T-helper 9 cell (primary cell): ENCODE results near the gene VOPP1.

Source experiments
- DNase-seq: peaks from one replicate; pipeline ENCODE4 v3.0.0-alpha.2; 2020

VOPP1 gene

DNA sequence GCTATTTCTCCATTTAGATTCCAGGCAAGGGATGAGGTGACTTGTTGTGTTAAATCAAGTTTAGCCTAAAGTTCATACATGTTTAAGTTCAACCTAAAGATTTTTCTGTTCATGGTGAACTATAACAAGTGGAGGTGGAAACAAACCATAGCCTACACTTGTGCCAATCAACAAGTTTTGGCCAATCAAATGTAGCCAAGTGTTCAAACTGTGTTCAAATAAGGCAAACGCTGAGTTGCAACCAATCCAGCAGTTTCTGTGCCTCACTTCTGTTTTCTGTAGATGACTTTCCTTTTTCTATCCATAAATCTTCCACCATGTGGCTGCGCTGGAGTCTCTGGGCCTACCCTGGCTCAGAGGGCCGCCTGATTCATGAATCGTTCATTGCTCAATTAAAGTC, 4.5 kb upstream of the VOPP1 start:
- no peak for DNase-seq

DNA sequence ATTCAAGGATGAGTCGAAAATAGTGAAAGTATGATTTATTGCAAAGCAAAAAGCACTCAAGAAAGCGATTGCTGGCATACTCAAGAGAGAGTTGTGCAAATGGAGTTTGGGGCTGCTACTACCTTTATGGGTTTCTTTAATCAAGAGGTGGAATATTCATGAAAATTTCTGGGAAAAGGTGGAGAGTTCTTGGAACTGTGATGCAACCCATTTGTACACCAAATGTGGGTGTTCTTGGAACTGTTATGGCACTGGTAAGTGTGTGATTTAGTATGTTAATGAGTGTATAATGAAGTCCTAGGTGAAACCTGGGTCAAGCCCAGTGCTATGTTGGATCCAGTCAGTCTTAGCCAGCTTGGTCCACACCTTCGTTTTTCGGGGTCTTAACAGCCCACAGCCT, 3.4 kb upstream of the VOPP1 start:
- no peak for DNase-seq

DNA sequence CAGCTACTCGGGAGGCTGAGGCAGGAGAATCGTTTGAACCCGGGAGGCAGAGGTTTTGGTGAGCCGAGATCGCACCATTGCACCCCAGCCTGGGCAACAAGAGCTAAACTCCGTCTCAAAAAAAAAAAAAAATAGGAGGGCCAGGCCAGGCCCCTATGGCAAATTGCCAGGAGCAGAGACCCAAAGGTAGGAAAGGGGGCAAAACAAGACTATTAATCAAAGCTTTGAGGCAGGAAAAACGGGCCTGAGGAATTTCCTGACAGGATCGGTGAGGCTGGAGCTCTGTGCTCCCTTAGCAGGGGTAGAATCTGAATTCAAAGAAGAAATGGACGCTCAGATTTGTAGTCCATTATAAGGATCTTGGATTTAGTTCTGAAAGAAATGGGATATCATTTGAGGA, 2.8 kb upstream of the VOPP1 start:
- no peak for DNase-seq

GRCh38 chr7:55574051-55574717, 1.9 kb upstream of the VOPP1 start:
- DNase-seq = no peak

DNA sequence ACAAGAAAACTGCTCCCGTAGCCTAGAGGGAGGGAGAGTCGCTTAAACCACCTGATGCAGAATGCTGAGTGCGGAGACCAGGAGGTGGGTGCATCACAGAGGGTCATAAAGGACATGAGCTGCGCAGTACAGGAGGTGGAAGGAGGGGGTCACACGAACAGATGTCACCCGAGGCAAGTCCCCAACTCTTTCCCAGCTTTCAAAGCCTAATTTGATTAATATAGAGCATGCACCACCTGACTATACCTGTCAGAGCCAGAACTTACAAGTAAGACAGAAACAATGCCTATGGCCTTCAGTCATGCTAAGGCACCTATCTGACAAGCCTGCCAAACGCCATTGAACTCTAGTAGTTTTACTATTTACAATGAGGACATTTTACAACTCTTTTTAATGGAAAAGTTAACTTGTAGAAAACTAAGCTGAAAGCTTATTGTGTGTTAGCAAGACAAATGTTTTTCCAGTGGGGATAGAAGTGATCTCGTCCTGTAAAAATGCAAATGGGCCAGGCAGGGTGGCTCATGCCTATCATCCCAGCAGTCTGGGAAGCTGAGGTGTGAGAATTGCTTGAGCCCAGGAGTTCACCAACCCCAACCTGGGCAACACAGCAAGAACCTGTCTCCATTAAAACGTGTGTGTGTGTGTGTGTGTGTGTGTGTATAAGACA, 1.1 kb upstream of the VOPP1 start:
- no peak for DNase-seq

DNA sequence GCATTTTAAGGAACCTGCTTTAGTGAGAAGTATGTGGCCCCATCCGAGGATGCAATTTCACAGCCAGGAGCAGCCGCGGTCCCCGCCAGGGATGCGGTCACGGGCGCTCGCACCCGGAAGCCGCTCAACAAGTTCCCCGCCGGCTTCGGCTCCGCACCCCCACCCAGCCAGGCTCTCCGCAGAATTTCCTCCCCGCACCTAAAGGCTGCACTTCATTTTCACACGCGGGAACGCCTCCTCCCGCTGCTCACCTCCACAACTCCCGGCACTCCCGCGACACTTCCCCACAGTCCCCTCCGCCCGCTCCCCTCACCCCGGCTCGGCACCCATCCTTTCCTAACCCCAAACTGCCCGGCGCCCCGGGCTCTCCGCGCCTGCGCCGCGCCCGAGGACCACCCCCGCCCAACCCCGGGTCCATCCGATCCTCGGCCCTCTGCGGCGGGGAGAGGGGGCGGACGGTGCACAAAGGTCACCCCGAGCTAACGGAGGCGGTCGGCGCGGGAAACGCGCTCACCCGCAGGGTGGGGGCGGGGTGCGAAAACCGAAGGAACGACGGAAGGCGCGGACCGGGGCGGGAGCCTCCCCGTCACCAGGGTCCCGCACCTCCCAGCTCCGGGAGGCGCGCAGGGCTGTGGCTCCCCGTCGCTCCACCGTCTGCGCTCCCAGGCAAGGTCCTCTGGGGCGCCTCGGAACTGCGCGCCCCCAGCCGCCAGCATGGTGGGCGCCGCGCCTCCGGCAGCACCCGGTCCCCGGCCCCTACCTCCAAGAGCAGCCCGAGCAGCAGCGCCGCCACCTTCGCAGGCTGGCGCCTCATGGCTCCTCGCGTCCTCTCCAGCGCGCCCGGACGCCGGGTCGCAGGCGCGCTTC, 558 bp downstream of the VOPP1 start:
- peak; percentile 64 for DNase-seq

- no peak for DNase-seq
Measured at GRCh38 chr7:55570939-55571338, 1.4 kb downstream of the VOPP1 start.

DNA sequence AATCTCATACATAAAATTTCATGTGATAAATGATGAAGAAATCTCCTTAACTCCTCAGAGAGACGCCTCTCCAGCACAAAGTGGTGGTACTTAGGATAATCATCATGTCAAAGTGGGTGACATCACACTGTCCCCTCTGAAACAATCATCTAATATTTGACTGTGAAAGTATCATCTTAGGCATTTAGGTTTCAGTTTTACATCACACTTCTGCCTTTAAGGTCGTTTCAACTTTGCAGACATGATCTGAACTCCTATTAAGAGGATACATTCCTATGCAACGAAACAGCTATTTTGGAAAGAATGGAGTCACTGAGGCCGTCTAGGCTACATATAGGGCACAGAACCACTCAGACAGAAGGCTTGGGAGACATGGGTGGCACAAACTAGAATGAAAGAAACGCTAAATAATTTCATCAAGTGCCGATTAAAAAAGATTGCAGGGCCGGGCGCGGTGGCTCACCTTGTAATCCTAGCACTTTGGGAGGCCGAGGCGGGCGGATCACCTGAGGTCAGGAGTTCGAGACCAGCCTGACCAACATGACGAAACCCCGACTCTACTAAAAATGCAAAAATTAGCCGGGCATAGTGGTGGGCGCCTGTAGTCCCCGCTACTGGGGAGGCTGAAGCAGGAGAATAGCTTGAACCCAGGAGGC, 2.0 kb downstream of the VOPP1 start:
- DNase-seq = no peak

DNA sequence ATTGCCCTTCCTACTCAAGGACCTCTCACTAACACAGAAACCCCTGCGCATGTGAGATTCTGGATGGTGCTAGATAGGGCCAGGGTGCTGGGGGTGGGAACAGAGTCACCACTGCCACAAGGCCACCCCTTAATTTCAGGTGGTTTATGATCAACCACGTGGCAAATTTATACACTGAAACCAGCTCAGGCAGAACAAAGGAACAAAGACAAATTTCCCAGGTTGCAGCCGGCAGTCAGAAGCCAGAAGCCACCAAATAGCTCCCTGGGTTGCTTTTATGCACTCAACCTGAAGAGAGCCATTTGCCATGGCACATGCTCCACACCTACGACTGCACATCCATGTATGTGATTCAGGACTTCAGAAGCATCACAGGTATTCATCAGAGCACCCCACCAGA, 2.5 kb downstream of the VOPP1 start:
- no peak for DNase-seq

DNA sequence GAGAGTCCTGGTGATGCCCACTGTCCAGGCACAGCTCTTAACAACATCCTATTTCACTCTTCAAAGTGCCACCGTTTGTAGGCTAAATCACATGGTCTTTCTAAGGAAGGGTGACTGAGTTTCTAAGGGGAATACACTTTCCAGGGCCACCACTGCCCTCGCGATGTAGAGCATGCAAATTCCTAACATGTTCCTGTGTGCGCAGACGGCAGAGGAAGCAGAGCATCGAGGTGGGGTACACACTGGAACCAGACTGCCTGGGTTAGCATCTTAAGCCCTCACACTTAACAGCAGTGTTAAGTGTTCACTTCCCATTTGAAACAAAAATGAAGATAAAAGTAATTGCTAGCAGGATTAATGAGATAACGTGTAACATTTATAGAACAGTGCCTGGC, 3.0 kb downstream of the VOPP1 start:
- no peak for DNase-seq

DNA sequence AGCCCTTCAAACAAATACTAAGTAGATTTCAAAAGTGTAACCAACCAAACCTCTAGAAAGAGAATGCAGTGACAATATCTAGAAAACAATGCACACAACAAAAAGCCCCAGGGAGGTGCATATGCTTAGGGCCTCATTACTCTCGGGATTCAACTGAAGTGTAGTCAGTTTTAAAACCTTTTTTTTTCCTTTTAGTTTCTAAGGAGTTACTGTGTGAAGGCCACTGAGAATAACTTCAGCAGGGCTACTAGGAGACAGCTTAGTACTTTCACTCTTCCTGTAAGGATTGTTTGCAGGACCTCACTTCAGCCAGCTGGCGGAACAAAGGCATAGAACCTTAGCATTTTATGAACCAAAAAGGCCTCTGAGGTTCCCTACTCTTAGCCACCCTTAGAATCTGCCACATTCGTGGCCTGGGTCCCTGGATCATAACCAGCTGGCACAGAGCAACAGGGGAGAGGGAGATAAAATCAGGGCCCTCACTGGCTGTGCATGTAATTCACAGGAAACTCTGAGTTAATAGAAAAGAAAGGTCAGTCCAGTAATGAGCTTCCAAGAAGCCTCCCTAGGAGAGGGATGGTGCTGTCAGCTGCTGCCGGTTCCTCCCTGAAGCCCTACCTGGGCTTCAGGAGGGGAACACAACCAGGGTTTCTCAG, 3.6 kb downstream of the VOPP1 start:
- DNase-seq = no peak

DNA sequence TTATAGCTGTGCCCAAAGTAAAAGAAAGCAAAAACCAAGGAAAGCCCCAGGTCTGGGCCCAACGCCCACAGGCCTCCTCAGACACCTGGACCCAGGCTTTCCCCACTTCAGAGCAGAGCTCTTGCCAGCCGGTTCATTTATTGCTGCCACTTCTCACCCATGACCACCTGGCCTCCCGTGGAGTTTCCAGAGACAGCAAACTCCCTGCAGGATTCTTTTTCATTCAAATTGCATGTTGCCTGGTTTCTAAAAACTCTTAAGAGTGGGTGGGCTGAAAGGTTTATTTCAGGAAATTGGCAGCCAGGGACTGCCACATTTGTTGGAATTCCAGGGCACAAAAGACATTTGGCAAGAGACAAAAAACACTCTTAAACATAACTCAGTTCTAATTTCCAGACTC, 4.7 kb downstream of the VOPP1 start:
- no peak for DNase-seq

GRCh38 chr7:55565681-55566080, 6.6 kb downstream of the VOPP1 start:
- no peak for DNase-seq

DNA sequence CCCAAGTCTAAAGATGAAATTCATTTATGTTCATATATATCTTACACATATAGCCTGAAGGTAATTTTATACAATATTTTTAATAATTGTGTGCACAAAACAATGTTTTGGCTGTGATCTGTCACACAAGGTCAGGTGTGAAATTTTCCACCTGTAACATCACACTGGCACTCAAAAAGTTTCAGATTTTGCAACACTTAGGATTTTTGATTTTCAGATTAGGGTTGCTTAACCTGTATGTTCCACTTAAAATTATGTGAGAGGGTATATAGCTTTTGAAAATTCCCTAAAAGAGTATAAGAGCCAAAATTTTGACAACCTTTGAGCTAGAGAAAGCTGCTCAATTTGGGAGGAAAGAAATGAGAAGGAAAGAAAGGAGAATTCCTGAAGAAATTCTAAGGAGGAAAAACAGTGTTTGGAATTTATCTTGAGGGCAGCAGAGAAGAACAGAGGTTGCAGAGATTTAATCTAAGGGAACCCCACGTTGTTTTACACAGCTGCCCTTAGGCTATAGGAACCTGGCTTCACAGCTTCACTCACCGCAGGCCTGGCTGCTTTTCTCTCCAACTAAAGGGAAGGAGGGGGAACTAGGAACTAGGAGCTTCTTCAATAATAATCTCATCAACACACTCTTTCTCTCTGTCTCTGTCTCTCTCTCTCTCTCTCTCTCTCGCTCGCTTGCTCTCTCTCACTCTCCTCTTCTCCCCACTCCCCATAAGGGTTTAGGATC, 8.5 kb downstream of the VOPP1 start:
- no peak for DNase-seq

GRCh38 chr7:55561690-55562089, 10.6 kb downstream of the VOPP1 start:
- DNase-seq = no peak

DNA sequence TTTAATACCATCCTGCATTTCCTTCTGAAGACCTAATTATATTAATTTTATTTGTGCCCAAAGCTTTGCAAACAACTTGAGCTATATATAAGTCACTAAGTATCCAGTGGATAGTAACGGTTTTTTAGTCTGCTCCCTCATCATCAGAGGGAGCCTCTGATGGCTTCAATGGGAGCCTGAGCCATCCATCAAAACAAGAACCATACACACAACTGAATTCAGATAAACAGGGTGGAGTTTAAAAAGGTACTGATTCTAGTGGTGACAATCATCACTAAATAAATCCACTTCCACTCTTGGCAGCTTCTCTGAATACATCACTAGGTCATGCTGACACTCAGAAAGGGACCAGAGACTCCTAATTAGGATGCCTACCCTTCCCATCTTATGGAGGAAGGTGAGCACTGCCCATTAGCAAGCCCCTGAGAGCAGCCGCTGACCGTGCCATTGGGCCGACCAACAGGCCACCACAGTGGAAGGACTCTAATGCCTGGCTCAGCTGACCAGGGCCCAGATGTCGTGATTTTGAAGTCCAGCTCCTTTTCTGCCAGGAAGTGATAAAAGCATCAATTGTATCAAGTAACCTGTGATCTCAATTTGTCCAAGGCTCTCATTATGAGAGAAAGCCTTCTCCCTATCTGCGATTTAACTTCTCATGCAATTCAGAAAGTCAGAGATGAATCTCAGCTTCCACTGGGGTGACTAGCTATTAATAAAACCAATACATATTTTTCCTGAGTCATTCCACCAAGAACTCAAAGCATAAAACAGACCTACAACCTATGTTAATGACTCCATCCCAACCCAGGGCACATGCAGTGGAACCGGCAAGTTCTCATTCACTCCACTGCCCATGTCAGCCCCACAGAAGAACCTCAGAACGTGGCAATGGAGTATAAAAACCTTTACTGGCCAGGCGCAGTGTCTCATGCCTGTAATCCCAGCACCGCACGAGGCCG, 13.1 kb downstream of the VOPP1 start:
- no peak for DNase-seq

DNA sequence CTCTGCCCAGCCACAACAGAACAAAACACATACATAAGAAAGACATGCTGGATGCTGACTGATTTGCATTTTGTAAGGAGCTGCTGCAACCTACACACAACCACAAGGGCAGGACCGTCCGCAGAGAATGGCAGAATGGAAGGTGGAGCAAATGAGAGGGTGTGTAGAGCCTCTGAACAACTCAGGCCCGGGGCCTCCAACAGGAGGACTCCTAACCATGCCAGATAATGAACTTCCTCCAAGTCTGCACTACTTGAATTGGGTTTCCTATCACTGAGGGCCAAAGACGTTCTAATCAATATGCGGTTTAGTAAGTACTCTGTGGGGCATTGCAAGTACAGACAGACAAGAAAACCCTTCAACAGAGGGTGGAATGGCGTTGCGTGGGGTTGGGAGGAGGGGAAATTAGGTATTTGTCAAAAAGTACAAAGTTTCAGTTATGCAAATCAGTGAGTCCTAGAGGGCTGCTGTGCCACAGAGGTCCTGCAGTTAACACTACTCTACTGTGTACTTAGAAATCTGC, 14.6 kb downstream of the VOPP1 start:
- DNase-seq = no peak

DNA sequence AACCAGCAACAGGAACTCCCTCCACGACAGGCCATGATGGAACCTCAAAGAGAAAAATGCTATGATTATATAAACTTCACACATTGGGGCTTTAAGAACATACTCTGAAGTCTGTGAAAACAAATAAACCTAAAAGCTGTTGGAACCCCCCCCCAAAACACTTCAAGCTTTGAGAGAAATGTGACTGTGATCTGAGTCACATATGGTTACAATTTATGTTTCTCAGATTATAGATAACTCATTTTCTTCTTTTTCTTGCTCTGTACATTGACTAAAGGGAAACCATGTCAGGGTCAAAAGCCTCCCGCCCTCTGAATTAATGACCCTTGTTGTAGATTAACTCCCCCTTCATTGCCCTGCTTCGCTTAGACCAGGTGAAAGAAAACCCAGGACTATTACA, 15.8 kb downstream of the VOPP1 start:
- no peak for DNase-seq

DNA sequence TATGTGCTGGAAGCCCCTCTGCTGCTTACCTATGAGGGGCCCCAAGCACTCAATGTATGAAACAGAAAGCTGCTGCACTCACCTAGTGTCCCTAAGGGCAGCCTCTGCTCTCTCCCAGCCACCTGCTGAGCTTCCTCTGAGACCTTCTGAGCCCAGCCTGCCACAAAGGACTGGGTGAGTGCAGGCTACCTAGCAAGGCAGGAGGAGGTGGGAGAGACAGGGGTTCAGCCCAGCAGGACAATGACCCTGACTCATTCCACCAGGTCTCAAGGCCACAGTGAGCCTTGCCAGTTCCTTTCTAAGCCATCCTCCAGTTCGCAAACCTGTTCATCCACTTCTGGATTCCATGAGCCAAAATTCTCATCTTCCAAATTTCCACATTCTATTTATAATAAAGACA, 16.3 kb downstream of the VOPP1 start:
- DNase-seq = no peak

DNA sequence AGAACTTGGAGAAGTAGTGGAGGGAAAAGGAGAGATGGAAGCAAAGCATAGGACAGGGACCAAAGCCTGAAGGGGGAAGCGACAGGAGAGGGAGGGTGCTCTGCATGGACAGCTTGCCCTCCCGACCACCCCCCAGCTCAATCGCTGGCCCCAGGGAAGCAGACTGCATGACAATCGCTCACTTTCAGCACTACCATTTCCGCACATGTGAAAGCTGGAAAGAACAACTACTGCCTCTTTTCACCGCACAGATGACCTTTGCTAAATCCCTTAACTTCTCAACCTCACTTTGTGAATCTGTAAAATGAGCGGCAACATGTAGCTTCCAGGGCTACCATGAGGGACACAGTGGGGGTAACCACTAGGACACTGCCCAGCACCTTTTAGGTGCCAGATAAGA, 17.1 kb downstream of the VOPP1 start:
- no peak for DNase-seq

- DNase-seq = no peak
Measured at GRCh38 chr7:55554038-55554437, 18.3 kb downstream of the VOPP1 start.
